Loucy (cell line): ENCODE results near the gene TTC29.

Experiments
- H2AFZ ChIP-seq: fragments of 200-600 bp; sonication (generic); 2 replicates; pipeline ENCODE4 v1.6.0; 2016; ENCODE audit warnings: antibody characterized with exemption, mild to moderate bottlenecking, low read length, moderate library complexity
- H3F3A ChIP-seq: fragments of 200-600 bp; 2 replicates; pipeline ENCODE4 v1.6.0; 2016; ENCODE audit warnings: antibody characterized with exemption, low read depth, mild to moderate bottlenecking
- H3K27me3 ChIP-seq: fragments of 200-600 bp; sonication (generic); 2 replicates; pipeline ENCODE4 v1.6.1; 2014; ENCODE audit warnings: low read length, mild to moderate bottlenecking; ENCODE audit not compliant: insufficient read depth, poor library complexity, severe bottlenecking
- H3K36me3 ChIP-seq: fragments of 200-600 bp; sonication (generic); 2 replicates; pipeline ENCODE4 v1.6.1; 2016; ENCODE audit warnings: low read length; ENCODE audit not compliant: insufficient read depth
- H3K4me1 ChIP-seq: fragments of 200-600 bp; sonication (generic); 2 replicates; pipeline ENCODE4 v1.5.1; 2014; ENCODE audit warnings: low read length, mild to moderate bottlenecking; ENCODE audit not compliant: insufficient read depth, poor library complexity, severe bottlenecking
- H3K4me2 ChIP-seq: fragments of 200-600 bp; sonication (generic); 2 replicates; pipeline ENCODE4 v1.6.0; 2014; ENCODE audit warnings: antibody characterized with exemption, low read length, low read depth, mild to moderate bottlenecking; ENCODE audit not compliant: poor library complexity, severe bottlenecking
- H3K4me3 ChIP-seq: fragments of 200-600 bp; sonication (generic); 2 replicates; pipeline ENCODE4 v1.5.1; 2014; ENCODE audit warnings: low read length, mild to moderate bottlenecking, mixed read lengths; ENCODE audit not compliant: poor library complexity, severe bottlenecking
- H3K79me2 ChIP-seq: fragments of 200-600 bp; sonication (generic); 2 replicates; pipeline ENCODE4 v1.6.1; 2014; ENCODE audit warnings: low read length; ENCODE audit not compliant: insufficient read depth
- H3K9ac ChIP-seq: fragments of 200-600 bp; sonication (generic); 2 replicates; pipeline ENCODE4 v1.6.0; 2014; ENCODE audit warnings: mild to moderate bottlenecking, low read depth, low read length, moderate library complexity; ENCODE audit not compliant: poor library complexity, severe bottlenecking
- H3K9me2 ChIP-seq: fragments of 200-600 bp; sonication (generic); replicated peaks from 2 replicates; pipeline ENCODE4 v1.6.1; 2016; ENCODE audit warnings: low read depth, low read length, mixed read lengths
- H3K9me3 ChIP-seq: fragments of 200-600 bp; sonication (generic); 2 replicates; pipeline ENCODE4 v1.6.1; 2014; ENCODE audit warnings: mild to moderate bottlenecking, antibody characterized with exemption, low read length, low read depth; ENCODE audit not compliant: insufficient read depth
- H4K20me1 ChIP-seq: fragments of 200-600 bp; sonication (generic); 2 replicates; pipeline ENCODE4 v1.6.0; 2014; ENCODE audit warnings: antibody characterized with exemption, low read length, mild to moderate bottlenecking; ENCODE audit not compliant: insufficient read depth, poor library complexity, severe bottlenecking
- CTCF ChIP-seq: fragments of 200-600 bp; sonication (generic); conservative IDR thresholded peaks from 2 replicates; pipeline ENCODE4 v1.5.1; 2014; ENCODE audit warnings: mild to moderate bottlenecking, antibody characterized with exemption, low read length
- EZH2phosphoT487 ChIP-seq: fragments of 200-600 bp; IDR thresholded peaks from 2 replicates; pipeline ENCODE4 v1.6.1; 2018; ENCODE audit warnings: antibody characterized with exemption, mild to moderate bottlenecking, moderate library complexity, borderline replicate concordance

TTC29 gene

GRCh38 chr4:146840731-146841130 is 104.9 kb downstream of the TTC29 start:
- no peaks in the 10 kb centered on the region for H3K79me2 ChIP-seq
- no peaks in the 10 kb centered on the region for H3F3A ChIP-seq
- H3K9ac ChIP-seq = no peak overlapping the region
- H3K9me2 ChIP-seq = no peaks in the 10 kb centered on the region
- H3K36me3 ChIP-seq = no peaks in the 10 kb centered on the region
- no peak for TF ChIP-seq CTCF
- TF ChIP-seq EZH2phosphoT487 = no peak
- peaks cover 8% of the 10 kb centered on the region for H3K4me1 ChIP-seq
- H3K27me3 ChIP-seq = no peaks in the 10 kb centered on the region
- H3K4me2 ChIP-seq = no peak overlapping the region
- H3K9me3 ChIP-seq = no peaks in the 10 kb centered on the region
- no peaks in the 10 kb centered on the region for H4K20me1 ChIP-seq
- H2AFZ ChIP-seq = no peak overlapping the region
- H3K4me3 ChIP-seq = no peak overlapping the region

- Histone ChIP-seq H3K36me3 (no peaks in the 10 kb centered on the region), H3K79me2 (no peaks in the 10 kb centered on the region), H3F3A (no peaks in the 10 kb centered on the region), H3K4me3 (no peak overlapping the region), H2AFZ (no peak overlapping the region), H3K27me3 (no peaks in the 10 kb centered on the region), H3K4me1 (peaks cover 5% of the 10 kb centered on the region), H3K9me2 (no peaks in the 10 kb centered on the region), H3K9me3 (no peaks in the 10 kb centered on the region), H3K9ac (no peak overlapping the region), H4K20me1 (no peaks in the 10 kb centered on the region), H3K4me2 (no peak overlapping the region)
- TF ChIP-seq EZH2phosphoT487 (no peak), CTCF (no peak)
These were observed 110.6 kb downstream of the TTC29 start for GRCh38 chr4:146835096-146835495.

- Histone ChIP-seq H3K4me3 (no peak overlapping the region), H3K79me2 (no peaks in the 10 kb centered on the region)
- TF ChIP-seq EZH2phosphoT487 (no peak), CTCF (no peak)
These were observed 111.2 kb downstream of the TTC29 start for GRCh38 chr4:146834263-146835034.

More at GRCh38 chr4:146834263-146835034, 111.2 kb downstream of the TTC29 start:
- H3K9me2 ChIP-seq = no peaks in the 10 kb centered on the region
- H3K27me3 ChIP-seq = no peaks in the 10 kb centered on the region
- no peaks in the 10 kb centered on the region for H3K36me3 ChIP-seq
- no peak overlapping the region for H3K9ac ChIP-seq
- H2AFZ ChIP-seq = no peak overlapping the region
- no peaks in the 10 kb centered on the region for H3K4me1 ChIP-seq
- no peaks in the 10 kb centered on the region for H3F3A ChIP-seq
- H4K20me1 ChIP-seq = no peaks in the 10 kb centered on the region
- H3K9me3 ChIP-seq = no peaks in the 10 kb centered on the region
- no peak overlapping the region for H3K4me2 ChIP-seq
